HG03432 (cell line): ENCODE data around the gene HBEGF.

ENCODE experiments used
- ATAC-seq: cut with Tn5 transposase; IDR thresholded peaks from one replicate; pipeline ENCODE4 v1.9.1; 2021; ENCODE audit warnings: mild to moderate bottlenecking, moderate library complexity; ENCODE audit not compliant: unreplicated experiment

Gene HBEGF

GRCh38 chr5:140338336-140338735, 8.1 kb downstream of the HBEGF start:
- no peak for ATAC-seq

DNA sequence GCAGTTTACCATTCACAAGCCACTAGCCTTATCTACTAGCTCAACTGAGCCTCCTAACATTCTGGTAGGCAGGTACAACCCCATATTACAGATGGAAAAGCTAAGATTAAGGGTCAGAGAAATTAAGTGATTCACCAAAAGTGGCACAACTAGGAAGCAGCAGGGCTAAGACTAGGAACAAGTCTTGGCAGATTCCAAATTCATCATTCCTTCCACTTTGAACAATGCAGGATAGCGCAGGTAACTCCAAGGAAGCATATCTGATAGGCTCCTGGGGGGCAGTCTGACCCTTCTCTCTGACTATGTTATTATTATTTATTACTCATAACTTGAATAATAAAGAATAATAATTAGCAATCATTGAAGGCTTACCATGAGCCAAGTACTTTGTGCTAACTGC, 8.5 kb downstream of the HBEGF start:
- no peak for ATAC-seq

GRCh38 chr5:140336388-140336787, 10.0 kb downstream of the HBEGF start:
- no peak for ATAC-seq

- ATAC-seq = no peak
These were observed 14.8 kb downstream of the HBEGF start for GRCh38 chr5:140331638-140332037.

GRCh38 chr5:140329739-140330481, 16.5 kb downstream of the HBEGF start:
- ATAC-seq = no peak

- no peak for ATAC-seq
These were observed 18.2 kb downstream of the HBEGF start for GRCh38 chr5:140328036-140328764.

DNA sequence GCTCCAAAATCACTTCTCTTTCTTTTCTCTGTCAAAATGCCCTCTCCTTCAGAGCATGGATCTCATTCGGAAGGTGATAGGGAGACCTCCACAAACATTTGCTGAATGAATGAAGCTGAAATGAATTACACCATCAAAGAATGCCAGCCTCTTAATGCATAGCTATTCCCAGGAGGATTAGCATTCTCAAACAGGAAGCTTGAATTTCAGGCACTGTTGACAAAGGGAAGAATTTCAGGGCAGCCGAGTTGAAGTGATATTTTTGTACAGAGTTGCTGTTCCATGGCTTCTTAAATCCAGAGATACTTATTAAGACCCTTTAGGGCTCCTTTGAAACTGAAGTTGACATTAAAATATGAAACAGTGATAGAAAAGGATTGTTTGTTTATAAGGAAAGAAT, 18.8 kb downstream of the HBEGF start:
- ATAC-seq = no peak

- ATAC-seq = no peak
These were observed 20.9 kb downstream of the HBEGF start for GRCh38 chr5:140325486-140325885.

DNA sequence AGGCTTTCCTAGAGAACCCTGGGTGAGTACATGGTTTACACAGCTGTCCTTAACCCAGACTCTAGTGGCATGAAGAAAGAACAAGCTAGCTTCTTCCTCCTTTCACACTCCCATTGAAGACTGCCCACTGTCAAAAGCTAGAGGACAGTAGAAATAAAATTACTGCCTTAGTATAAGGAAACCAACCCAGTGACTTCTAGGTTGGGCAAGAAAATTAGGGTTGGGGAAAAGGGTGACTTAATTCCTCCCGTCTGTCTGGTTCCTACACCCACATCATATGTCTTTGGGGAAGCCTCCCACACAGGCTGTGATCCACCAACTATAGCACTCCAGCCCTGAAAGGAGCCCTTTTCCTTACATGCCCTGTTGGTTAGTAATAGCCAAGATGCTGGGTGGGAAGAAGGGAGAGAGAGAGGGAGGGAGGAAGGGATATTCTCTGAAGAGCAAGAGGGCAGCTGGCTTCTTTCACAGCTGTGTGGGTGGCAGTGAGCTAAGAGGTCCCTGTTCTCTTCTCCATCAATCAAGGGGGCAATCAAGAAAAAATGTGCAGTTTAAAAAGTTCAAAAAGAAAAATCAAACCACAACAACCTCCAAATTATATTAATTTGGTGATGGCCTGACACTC, 21.7 kb downstream of the HBEGF start:
- ATAC-seq = no peak

DNA sequence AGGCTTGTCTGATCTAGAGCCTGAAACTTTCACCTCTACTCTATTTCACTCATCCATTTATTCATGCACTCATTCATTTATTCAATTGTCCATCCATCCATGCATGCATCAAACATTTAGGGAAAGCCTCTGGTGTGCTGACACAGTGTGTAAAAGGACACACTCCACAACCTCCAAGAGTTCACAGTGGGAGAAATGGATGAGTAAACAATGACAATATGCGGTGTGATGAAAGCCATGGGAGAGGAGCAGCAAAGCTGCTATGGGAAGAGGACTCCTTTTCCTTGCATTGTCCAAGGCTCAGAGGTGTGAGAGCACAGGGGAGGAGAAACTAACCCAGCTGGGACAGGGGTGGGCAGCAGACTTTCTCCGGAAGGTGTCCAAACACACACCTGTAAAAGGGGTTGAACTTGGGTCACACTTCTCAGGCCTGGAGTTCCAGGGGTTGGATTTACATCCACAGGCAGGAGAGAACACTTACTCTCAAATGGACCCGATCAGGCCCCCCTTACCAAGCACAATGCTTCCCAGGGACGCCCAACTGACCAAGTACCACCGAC, 22.3 kb downstream of the HBEGF start:
- no peak for ATAC-seq

GRCh38 chr5:140322751-140323731, 23.4 kb downstream of the HBEGF start:
- no peak for ATAC-seq

GRCh38 chr5:140321796-140322195, 24.6 kb downstream of the HBEGF start:
- ATAC-seq = peak; percentile 74

- no peak for ATAC-seq
These were observed 26.6 kb downstream of the HBEGF start for GRCh38 chr5:140319833-140320232.

GRCh38 chr5:140318792-140319191, 27.6 kb downstream of the HBEGF start:
- no peak for ATAC-seq

DNA sequence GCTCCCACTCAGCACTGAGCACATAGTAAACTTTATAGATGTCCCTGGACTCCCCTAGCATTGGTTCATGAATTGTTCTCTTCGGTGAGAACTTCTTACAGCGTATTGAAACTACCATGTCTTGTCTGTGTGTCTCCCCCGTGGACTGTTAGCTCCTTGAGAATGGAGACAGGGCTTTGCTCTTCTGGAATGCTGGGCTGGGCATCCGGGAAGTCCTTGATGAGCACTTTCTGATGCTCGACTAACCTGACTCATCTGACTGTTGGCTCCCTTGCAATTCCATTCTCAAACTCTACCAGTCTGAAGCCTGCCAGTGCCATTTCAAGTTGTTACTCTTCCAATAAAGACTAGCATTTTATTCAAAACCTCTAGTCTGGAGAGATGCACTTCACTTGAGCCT, 28.5 kb downstream of the HBEGF start:
- ATAC-seq = no peak

DNA sequence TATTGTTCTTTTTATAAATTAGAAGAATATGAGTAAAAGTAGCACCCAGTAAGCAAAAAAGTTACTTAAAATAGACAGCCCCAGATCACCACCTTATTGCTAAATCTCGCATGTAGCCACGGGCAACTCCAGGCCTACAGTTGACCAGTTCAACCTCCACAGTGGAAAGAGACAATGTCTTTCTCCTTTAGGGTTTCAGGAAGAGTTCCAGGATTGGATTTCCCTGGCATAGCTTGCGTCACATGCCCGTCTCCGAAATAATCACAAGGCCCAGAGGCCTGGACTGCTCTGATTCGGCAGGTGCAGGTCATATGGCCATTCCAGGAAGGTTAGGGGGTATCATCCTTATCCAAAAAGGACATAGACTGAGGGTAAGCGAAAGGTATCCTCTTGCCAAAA, 33.6 kb downstream of the HBEGF start:
- ATAC-seq = no peak

GRCh38 chr5:140312067-140312790, 34.2 kb downstream of the HBEGF start:
- ATAC-seq = no peak

DNA sequence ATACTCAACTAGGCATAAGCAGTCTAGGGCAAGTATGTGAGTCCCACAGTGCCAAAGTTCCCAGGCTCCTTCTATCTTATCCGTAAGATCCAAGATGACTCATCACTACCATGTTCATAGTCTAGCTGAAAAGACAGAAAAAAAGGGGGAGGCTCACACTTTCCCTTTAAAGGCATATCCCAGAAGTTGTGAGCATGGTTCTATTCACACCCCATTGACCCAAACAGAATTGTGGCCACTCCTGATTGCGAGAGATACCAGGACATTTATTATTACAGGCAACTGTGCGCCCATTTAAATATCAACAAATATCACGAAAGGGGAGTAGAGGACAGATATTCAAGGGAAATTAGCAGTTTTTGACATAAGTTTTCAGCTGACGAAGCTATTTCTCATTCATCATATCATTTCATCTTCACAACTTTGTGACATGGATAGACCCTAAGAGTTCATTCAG, 35.4 kb downstream of the HBEGF start:
- ATAC-seq = no peak

DNA sequence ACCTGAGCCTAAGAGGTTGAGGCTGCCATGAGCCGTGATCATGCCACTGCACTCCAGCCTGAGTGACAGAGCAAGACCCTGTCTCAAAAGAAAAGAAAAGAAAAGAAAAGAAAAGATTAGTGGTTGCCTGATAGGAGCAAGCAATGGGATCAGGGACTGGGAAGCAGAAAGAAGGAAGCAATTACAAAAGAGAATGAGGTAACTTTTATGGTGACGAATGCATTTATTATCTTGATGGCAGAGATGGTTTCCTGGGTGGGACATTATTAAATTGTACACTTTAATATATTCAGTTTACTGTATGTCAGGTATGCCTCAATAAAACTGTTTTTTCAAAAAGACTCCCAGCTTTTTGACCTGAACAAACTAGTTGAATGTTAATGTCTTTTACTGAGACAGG, 36.0 kb downstream of the HBEGF start:
- ATAC-seq = no peak
